NCI-H1436 (cell line): ENCODE measurements around the gene KAZALD1.
A peak's percentile ranks its signal among the peaks of the same experiment; 100 is the strongest.

Experiments used
- DNase-seq: peaks from one replicate; lab custom pipeline; 2025; lab: John Stamatoyannopoulos, UW

KAZALD1 gene

DNA sequence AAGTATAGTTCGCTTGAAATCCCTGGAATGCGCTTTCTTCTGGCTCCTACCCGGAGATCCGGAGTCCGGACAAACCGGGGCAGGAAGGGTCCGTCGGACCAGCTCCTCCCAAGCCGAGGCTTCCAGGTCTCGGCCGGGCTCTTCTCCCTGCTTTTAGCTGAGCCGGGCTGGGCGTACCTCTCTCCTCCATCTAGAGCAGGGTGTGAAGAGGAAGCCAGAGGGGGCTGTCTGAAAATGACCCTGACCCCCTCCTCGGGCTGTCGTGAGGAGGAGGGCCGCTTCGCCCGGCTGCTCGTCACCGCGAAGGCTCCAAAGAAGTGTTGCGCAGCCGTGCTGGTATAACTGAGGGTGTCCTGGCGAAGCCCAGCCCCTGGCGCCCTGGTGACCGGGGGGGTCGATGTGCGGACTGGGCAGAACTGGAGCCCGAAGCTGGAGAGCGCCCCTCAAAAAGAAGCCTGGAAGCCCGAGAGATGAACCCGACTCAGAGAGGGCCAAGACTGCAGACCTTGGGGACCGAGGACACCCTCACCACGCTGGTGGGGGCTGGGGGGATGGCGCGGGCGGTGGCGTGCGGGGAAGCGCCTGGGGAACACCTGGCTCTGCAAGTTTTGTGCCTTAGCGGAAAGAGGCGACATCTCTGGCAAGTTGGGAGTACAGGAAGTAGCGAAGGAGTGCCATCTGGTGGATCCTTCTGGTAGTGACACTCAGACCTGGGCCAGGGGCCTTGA lies 5.7 kb downstream of the KAZALD1 start:
- peak; percentile 78 for DNase-seq

DNA sequence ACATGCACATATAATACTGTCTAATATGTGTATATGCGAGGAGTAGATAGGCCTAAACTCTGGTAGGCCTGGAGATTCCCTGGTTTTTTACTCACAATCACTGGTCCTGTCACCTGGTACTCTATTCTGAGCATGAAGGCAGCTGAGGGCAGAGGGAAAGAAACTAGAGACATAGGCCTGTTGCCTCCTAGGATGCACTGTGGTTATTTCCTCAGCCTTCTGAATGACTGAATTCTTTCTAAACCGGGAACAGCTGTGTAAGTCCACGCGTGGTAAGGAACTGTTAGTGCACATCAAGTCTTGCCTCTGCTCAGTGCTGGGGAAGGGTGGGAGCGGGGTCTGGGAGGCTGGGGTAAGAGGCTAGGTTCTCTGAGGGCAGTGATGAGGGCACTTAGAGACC lies 7.7 kb downstream of the KAZALD1 start:
- no peak for DNase-seq

DNA sequence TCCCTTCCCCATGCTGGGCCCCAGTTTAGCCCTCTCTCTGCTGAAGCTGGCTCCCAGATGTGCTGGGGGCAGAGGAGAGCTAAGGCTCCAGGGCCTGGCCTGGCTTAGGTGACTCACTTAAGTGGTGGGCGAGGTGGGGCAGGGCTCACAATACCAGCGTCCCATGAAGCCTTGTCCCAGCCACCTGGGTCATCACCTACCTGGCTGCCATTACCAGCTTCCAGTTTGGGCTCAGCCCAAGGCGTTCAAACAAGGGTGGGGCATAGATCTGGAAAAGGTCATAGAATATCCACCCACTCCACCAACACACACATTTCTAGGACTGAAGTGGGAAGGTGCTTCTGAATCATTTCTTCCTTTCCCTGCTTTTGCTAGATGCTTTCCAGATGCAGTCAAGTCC lies 8.3 kb downstream of the KAZALD1 start:
- no peak for DNase-seq

DNA sequence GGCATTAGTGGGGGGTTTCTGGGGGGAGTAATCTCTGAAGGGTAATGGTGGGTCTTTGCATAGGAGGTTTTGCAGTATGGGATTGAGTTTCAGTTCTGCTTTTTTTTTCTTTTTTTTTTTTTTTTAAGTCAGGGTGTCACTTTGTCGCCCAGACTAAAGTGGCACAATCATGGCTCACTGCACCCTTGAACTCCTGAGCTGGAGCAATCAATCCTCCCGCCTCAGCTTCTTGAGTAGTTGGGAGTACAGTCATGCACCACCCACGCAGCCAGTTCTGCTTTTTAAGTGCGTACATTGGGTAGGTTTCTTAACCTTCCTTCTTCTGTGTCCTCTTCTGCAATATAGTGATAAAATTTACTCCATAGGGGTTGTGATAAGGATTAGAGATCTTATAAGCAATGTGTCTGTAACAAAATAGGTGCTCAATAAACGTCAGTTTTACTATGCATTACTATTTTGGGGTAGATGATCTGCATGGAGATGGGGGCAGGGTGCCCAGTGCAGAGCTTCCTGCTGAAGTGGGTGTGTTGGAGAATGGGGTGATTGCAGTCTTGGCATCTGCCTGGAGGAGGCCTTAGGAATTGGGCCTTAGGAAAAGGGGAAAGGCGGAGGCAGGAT lies 9.6 kb downstream of the KAZALD1 start:
- DNase-seq = no peak

DNA sequence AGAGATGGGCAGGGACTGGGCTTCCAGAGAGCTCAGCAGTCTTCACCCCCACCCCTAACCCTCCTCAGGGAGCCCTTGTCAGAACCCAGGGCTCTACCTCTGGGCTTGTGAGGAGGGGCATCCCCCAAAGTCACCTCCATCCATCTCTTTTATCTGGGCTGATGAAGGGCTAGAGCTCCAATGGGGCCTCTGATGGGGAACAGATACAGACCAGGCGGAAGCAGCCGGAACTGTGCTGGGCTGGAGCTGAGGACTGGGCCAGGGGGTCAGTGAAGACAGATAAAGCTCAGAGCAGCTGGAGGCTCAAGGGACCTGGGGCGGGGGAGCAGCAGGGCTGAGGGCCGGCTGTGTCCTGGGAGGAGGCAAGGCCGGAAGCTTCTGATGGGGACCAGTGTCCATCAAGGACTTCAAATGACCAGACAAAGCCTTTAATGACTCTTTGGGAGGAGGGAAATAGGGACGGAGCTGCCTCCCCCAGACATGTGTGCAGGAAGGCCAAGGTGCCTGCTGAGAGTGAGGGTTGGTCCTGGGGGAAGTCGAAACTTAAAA lies 10.2 kb downstream of the KAZALD1 start:
- no peak for DNase-seq

DNA sequence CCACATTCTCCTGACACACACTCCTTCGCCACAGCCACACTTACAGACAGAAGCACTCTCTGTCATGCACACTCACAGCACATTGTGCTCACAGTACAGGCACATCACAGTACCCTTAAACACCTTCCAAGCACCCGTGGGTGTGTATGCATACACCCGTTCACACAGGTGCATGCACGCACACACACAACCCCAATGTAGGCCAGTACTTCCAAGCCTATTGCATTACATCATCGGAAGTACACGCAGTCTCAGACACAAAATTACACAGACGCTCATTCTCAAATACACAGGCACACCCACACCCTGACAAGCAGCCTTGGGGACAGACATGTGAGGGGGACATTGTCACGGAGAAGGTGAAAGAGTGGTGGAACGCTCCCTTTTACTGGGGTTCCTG lies 11.1 kb downstream of the KAZALD1 start:
- no peak for DNase-seq

DNA sequence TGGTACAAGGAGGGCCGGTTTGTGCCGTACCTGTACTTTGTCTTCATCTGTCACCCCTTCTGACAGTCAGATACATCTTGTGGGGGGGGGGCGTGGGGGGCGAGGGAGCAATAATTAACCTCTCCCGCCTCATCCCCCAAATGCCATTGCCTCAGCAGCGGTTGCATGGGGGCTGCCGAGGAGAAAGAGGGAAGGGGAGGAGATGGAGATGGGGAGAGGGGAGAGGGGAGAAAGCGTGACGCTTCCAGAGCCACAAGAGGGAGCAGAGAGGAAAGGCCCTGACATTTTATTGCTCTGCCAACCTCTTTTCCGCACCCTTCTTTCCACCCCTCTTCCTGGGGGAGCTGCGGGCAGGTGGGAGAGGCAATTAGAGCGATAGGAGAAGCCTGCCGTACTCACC lies 11.8 kb downstream of the KAZALD1 start:
- DNase-seq = no peak

DNA sequence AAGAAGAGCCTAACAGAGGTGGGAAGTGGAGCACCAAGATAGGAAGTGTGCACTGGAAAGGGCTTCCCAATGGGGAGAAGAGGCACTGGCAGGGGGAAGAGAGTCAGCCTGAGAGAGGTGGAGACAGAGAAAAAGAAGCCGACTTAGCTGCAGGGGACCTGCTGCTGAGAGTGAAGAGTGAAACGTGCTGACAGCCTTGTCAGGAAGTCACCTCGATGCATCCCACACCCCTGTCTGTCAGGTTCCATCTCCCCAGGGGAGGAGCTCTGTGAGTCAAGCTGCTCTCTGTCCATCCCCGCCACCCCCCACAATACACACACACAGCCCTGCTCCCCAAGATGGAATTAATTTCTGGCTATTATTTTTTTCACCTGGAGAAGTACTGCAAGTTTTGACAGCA lies 14.0 kb downstream of the KAZALD1 start:
- no peak for DNase-seq

DNA sequence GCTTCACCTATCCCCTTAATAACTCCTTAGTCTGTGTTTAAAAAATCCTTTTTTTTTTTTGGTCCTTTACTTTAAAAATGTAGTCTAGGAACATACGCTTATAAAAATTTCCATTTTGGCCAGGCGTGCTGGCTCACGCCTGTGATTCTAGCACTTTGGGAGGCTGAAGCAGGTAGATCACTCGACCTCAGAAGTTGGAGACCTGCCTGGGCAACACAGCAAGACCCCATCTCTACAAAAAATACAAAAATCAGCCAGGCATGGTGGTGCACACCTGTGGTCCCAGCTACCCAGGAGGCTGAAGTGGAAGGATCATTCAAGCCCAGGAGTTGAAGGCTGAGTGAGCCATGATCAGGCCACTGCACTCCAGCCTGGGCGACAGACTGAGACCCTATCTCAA lies 14.8 kb downstream of the KAZALD1 start:
- no peak for DNase-seq

DNA sequence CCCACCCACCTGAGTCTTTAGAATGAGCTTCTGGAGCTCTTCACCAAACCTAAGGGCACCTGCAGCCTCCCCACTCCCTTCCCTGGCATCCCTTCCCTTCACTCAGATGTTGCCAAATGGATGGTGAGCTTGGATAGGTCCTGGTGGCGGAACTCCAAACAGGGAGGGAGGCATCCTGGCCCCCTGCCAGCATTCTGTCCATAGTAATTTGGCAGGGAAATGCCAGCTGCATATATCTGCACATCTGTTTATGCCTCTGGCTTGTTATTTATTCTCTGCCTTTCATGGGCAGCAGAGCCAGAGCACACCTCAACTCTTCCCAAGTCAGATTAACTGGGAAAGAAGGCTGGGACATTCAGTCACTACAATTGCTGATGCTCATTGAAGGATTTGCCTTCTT lies 18.1 kb downstream of the KAZALD1 start:
- no peak for DNase-seq

DNA sequence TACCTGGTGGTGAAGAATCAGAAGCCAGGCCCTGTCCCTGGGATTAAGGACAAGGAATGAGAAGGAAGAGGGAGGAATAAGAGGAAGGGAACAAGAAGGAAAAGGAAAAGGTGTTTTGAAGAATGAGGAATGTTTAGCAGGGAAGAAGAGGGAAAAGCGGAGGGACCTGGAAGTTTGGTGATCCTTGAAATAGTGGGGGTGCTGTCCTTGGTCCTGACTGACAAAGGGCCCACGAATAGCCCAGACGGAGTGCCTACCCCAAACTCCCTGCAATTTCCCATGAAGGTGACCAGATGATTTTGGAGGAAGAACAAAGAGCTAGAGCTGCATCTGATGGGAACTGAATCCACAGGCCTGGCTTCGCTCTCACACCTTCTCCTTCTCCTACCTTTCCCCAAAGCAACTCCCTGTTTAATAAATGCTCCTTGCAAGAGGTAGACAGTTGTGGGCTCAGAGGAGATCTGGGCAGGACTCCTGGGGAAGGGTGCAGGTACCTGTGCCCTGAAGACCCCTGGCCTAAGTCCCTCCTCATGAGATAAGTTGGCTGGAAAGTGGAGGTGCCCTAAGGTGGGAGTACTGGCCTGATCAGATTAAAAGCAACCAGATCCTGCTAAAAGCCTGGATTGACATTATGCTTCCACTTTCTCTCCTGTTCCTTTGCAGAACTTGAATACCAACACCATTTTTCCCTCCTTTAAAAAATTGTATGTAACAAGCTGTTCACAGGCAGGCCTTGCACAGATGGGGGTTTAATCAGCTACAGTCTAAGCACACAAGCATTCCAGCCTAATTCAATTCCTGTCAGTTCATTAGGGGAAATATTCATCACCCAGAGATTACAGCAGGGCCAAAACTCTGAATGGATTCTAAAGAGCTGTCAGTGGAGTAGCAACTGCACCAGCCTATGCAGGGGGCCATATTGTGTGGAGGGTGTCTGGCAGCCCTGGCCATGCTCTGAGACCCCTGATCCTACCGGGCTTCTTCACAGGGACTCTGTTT lies 19.4 kb downstream of the KAZALD1 start:
- no peak for DNase-seq

DNA sequence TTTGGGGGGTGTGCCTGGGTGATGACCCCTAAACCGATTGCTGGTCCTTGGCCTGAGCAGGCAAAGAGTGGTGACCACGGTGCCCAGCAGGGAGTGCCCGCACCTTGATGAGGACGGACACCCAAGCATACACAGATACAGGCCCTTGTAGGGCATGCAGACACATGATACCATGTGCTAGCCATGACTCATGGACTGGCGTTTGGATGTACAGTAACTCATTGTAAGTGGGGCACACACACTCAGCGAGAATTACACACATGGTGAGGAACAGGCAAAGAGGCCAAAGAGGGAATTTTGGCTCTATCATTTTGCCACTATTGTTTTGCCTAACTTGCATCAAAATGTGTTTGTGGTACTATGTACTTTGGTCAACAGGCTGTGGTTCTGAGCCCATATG lies 24.1 kb downstream of the KAZALD1 start:
- DNase-seq = no peak

DNA sequence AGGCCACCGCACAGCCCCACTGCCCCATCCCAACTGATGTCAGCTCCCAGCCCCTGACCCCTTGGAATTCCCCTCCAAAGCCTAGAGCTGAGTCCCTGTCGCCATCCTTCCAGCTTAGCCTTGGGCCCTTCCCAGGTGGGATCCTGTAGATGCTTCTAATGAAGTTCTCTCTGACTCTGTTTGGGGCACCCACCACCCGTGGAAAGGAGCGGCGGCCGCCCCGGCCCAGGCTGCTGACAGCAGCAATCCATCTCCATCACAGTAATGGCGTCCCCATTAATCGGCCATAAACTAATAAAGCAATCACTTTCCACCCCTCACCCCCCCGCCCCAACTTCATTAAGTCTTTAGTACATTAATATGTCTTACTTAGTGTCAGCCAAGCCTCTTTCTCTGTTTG lies 25.6 kb downstream of the KAZALD1 start:
- no peak for DNase-seq

DNA sequence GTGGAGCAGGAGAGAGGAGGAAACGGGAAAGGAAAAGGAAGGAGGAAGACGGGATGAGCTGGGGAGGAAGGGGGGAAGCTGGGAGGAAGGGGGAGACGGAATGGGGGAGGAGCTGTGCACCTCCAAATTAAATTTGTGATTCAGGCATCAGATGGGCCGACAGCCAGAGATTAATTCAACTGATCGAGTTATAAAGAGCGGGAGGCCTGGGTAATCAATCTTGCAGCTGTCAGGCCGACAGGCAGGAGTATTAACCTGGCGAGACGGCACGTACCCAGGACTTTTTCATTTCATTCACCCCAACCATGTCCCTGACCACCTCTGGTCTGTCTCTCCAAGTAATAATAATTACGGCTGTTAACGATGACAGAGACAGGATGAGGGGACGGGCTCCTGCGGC lies 26.2 kb downstream of the KAZALD1 start:
- DNase-seq = no peak

DNA sequence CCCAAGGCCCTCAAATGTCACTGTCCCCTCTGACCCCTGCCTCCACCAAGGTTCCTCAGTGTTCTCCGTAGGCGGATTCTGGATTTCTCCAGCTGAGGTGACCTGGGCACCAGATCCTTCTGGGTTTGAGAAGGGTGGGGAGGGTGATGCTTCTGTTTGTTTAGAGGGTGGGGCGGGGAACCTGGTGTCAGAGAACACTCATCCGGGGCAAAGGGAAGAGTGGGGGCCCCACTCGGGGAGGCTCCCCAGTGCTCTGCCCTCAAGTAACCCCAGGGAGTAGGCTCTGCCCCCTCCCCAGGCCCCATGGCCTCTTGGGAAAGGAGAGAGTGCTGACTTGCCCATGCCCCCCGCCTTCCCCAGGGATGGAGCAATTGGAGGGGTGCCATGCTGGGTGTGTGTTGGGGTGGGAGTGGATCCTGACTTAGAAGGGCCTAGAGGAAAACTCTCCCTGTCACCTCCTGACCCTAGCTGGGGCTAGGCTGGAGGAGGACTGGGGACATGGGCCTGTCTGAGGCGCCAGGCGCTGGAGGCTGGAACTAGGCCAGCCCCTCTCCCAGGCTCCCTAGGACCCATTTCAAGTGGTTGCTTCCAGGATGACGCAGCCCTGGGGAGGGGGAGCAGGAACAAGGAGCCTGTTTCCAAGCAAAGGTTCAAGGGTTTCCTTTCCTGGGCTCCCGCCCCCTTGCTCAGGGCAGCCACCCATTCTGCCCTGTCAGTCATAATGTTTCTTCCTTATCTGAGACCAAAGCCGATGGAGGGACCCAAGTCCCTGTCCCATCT lies 27.9 kb downstream of the KAZALD1 start:
- DNase-seq = no peak

DNA sequence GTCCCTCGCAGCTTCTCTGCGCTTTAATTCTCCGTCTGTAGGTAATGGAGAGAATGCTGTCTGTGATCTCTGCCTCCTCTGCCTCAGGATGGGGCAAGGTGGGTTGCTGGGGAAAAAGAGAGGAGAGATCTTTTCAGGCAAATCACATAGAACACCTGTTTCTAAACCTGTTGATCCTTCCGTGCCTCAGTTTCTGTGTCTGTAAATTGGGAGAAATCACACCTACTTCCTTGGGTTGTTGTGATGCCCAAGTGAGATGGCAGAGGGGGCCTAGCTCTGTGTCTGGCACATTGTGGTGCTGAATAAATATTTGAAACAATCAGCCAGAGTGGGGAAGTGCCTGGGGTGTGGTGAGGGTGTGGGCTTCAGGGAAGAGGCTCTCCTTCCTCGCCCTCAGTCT lies 28.8 kb downstream of the KAZALD1 start:
- no peak for DNase-seq

DNA sequence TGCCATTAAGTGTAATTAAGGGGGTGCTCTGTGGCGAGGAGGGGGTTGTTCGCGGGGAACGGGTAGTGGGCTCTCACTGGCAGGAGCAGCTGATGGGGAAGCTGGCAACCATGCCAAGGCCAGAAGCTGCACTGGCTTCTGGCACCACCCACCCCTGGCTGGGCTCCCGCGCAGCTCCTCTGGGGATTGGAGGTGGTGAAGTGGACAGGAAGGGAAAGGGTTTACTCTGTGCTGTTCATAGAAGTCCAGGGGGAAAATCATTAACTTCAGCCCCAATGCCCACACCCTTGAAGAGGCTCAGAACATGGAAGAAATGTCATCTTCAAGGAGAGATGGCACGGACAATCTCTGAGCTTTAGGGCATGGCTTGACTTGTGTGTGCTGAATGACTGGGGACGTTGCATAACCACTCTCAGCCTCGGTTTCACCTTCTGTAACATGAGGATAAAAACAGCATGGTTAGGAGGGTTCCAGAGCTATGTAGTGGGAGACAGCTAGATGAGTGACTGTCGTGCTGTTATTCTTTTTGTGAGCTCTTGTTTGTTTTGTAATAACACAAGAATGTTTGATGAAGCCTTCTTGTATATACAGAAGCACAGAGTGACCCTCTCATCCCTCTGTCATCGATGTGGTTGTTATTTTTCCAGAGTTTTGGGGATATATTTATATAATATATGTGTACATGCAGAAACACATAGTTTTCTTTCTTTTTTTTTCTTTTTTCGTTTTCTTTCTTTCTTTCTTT lies 29.9 kb downstream of the KAZALD1 start:
- no peak for DNase-seq

DNA sequence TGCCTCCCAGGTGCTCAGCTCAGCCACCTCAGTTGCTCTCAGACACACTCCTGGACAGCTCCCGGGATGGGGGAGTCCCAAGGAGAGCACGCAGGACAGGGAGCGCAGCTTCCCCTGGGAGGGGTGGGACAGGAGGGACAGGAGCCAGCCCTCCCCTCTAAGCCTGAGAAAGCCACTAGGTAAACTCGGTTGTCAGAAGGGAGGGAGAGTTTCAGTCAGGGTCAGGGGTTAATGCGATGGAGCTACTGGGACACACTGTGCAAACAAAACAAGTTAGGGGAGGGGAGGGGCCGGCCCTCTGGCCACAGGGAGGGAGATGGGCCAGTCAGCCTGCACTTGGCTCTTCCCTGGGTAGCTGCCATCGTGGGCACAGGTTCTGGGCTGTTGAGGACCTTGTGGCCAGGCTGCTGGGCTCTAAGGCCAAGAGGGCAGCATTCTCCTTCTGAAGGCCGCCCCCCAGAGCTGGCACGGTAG lies 31.1 kb downstream of the KAZALD1 start:
- no peak for DNase-seq

DNA sequence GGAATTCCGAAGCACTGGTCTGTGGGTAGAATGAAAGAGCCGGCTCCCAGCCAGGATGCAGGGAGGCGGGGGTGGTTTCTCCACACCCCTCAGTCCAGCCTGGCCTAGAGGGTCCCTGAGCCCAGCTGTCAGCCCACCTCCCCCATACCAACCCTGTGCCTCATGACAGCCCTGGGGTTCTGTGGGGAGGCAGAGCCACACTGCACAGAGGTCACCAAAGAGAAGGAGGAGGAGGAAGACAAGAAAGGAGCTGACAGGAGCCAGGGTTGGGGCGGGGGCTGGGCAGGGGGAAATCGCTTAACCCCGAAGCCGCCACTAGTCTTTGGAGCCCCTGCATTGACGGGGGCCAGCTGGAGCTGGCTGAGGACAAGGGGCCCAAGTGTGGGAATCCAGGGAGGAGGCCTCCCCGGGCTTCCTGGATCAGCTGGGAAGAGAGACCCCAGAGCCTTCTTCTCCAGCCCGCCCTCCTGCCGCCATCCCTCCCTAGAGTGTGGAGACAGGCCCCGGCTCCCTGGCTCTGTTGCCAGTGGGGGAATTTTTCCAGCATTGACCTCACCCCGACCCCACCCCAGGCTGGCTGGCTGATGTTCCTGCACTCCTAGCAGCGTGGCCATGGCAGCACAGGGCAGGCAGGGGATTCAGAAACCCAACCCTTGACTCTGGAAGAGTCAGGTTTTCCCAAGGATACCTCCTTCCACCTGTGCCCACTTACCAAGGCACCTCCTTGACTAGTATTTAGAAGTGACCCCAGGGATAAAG lies 32.5 kb downstream of the KAZALD1 start:
- DNase-seq = no peak

DNA sequence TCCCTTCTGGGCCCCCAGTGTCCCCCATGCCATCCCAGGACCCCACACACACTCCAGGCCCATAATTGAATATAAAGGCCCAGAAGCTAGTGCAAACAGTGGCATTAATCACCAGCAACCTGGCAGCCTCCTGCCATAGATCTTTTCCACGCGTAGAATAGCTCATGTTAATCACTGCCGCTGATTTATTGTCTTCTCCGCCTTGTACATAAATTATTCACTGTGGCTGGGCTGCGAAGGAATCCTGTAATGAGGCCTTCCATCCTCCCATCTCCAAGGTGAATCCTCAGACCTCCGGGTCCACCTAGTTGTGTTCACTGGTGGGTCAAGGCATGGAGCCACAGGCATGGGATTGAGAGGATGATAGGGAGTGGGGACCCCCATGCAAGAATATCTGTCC lies 33.2 kb downstream of the KAZALD1 start:
- no peak for DNase-seq
